ENCODE results near the gene IPCEF1.
"Not testable (repeated sequence)": the region's sequence is repeated elsewhere in the genome, so short reads cannot be mapped to it uniquely, and the experiment has no call there.

IPCEF1 gene

GRCh38 chr6:154246723-154247118 is 109.9 kb downstream of the IPCEF1 start:
- DNase-seq (ENCODE audit: low spot score), result no peak

GRCh38 chr6:154245506-154245905 is 111.1 kb downstream of the IPCEF1 start:
- DNase-seq (ENCODE audit: low spot score), result no peak

GRCh38 chr6:154243793-154244750 is 112.5 kb downstream of the IPCEF1 start:
- no peak for DNase-seq (ENCODE audit: low spot score)

GRCh38 chr6:154242617-154243357 is 113.8 kb downstream of the IPCEF1 start:
- DNase-seq (ENCODE audit: low spot score), result no peak

- no peak for DNase-seq (ENCODE audit: low spot score)
Measured at GRCh38 chr6:154241581-154241980, 115.0 kb downstream of the IPCEF1 start.

GRCh38 chr6:154241061-154241460 is 115.5 kb downstream of the IPCEF1 start:
- DNase-seq (ENCODE audit: low spot score), result not testable (repeated sequence)

- DNase-seq (ENCODE audit: low spot score), result no peak
Measured at GRCh38 chr6:154239392-154239791, 117.2 kb downstream of the IPCEF1 start.

GRCh38 chr6:154238831-154239230 is 117.8 kb downstream of the IPCEF1 start:
- no peak for DNase-seq (ENCODE audit: low spot score)

GRCh38 chr6:154236646-154237301 is 119.8 kb downstream of the IPCEF1 start:
- DNase-seq (ENCODE audit: low spot score), result no peak

GRCh38 chr6:154234019-154234772 is 122.4 kb downstream of the IPCEF1 start:
- no peak for DNase-seq (ENCODE audit: low spot score)

GRCh38 chr6:154233383-154233782 is 123.2 kb downstream of the IPCEF1 start:
- no peak for DNase-seq (ENCODE audit: low spot score)

- DNase-seq (ENCODE audit: low spot score), result no peak
Measured at GRCh38 chr6:154232013-154232910, 124.3 kb downstream of the IPCEF1 start.

GRCh38 chr6:154230910-154231595 is 125.5 kb downstream of the IPCEF1 start:
- DNase-seq (ENCODE audit: low spot score), result no peak

GRCh38 chr6:154230393-154230792 is 126.2 kb downstream of the IPCEF1 start:
- no peak for DNase-seq (ENCODE audit: low spot score)

- DNase-seq (ENCODE audit: low spot score), result no peak
Measured at GRCh38 chr6:154229786-154230185, 126.8 kb downstream of the IPCEF1 start.

GRCh38 chr6:154228521-154228905 is 128.1 kb downstream of the IPCEF1 start:
- no peak for DNase-seq (ENCODE audit: low spot score)

- DNase-seq (ENCODE audit: low spot score), result no peak
Measured at GRCh38 chr6:154227862-154228520, 128.6 kb downstream of the IPCEF1 start.

GRCh38 chr6:154226461-154226860 is 130.1 kb downstream of the IPCEF1 start:
- no peak for DNase-seq (ENCODE audit: low spot score)

GRCh38 chr6:154223296-154223695 is 133.3 kb downstream of the IPCEF1 start:
- no peak for DNase-seq (ENCODE audit: low spot score)

GRCh38 chr6:154222716-154223115 is 133.9 kb downstream of the IPCEF1 start:
- DNase-seq (ENCODE audit: low spot score), result no peak

Measured in LoVo (cell line).